GM23338 (cell line): ENCODE data around the gene SLC15A1. TPM values are rescaled to one million over a fixed set of nuclear protein-coding genes. Genes with fewer than 3 reads are reported as not detected.

Source experiments
- ATAC-seq: fragments of 200-7000 bp; cut with Tn5 transposase; 3 replicates; pipeline ENCODE4 v1.9.1; 2020
- DNase-seq: peaks from one replicate; pipeline ENCODE4 v3.0.0-alpha.2; 2015; ENCODE audit warnings: low spot score
- H2AFZ ChIP-seq: fragments of 200-600 bp; sonication (generic); 2 replicates; pipeline ENCODE4 v1.8.0; 2016; ENCODE audit warnings: antibody characterized with exemption, mild to moderate bottlenecking, moderate library complexity
- H3F3A ChIP-seq: fragments of 200-600 bp; sonication (generic); replicated peaks from 2 replicates; pipeline ENCODE4 v1.8.0; 2017; ENCODE audit warnings: antibody characterized with exemption, mixed run types, low read depth
- H3K27ac ChIP-seq: fragments of 200-600 bp; sonication (generic); 2 replicates; pipeline ENCODE4 v1.6.1; 2016; ENCODE audit warnings: low read depth
- H3K27me3 ChIP-seq: fragments of 200-600 bp; sonication (generic); 2 replicates; pipeline ENCODE4 v1.8.0; 2016; ENCODE audit warnings: mild to moderate bottlenecking, mixed run types, moderate library complexity; ENCODE audit not compliant: insufficient read depth
- H3K36me3 ChIP-seq: fragments of 200-600 bp; sonication (generic); 2 replicates; pipeline ENCODE4 v1.8.0; 2016; ENCODE audit warnings: mild to moderate bottlenecking; ENCODE audit not compliant: insufficient read depth
- H3K4me1 ChIP-seq: fragments of 200-600 bp; sonication (generic); 2 replicates; pipeline ENCODE4 v1.8.0; 2016; ENCODE audit warnings: mild to moderate bottlenecking, moderate library complexity; ENCODE audit not compliant: insufficient read depth
- H3K4me2 ChIP-seq: fragments of 200-600 bp; sonication (generic); 2 replicates; pipeline ENCODE4 v1.7.1; 2017; ENCODE audit warnings: mixed run types
- H3K4me3 ChIP-seq: fragments of 200-600 bp; sonication (generic); 2 replicates; pipeline ENCODE4 v1.6.1; 2016; ENCODE audit warnings: mixed run types
- H3K79me2 ChIP-seq: fragments of 200-600 bp; sonication (generic); replicated peaks from 2 replicates; pipeline ENCODE4 v1.8.0; 2017; ENCODE audit warnings: mild to moderate bottlenecking; ENCODE audit not compliant: insufficient read depth
- H3K9me2 ChIP-seq: fragments of 200-600 bp; sonication (generic); 2 replicates; pipeline ENCODE4 v1.8.0; 2017; ENCODE audit not compliant: insufficient read depth
- H4K20me1 ChIP-seq: fragments of 200-600 bp; sonication (generic); replicated peaks from 2 replicates; pipeline ENCODE4 v1.8.0; 2017; ENCODE audit warnings: mild to moderate bottlenecking; ENCODE audit not compliant: insufficient read depth
- H3K27ac Mint-ChIP-seq: 2 replicates; pipeline ENCODE4 v1.8.0; 2020; ENCODE audit warnings: inconsistent platforms, mild to moderate bottlenecking, moderate library complexity, mixed read lengths
- H3K27me3 Mint-ChIP-seq: 3 replicates; pipeline ENCODE4 v1.8.0; 2022; ENCODE audit warnings: low read depth, mild to moderate bottlenecking, moderate library complexity, mixed read lengths, inconsistent platforms; ENCODE audit not compliant: insufficient read depth, poor library complexity
- H3K36me3 Mint-ChIP-seq: 3 replicates; pipeline ENCODE4 v1.8.0; 2021; ENCODE audit warnings: low read depth, mild to moderate bottlenecking, inconsistent platforms, moderate library complexity, mixed read lengths
- H3K4me1 Mint-ChIP-seq: 3 replicates; pipeline ENCODE4 v1.8.0; 2020; ENCODE audit warnings: mild to moderate bottlenecking, inconsistent platforms, mixed read lengths
- H3K4me3 Mint-ChIP-seq: 3 replicates; pipeline ENCODE4 v1.8.0; 2021; ENCODE audit warnings: moderate library complexity, mild to moderate bottlenecking, inconsistent platforms, mixed read lengths
- H3K9me3 Mint-ChIP-seq: 3 replicates; pipeline ENCODE4 v1.8.0; 2020; ENCODE audit warnings: moderate library complexity, mild to moderate bottlenecking, inconsistent platforms, mixed read lengths
- CREB1 ChIP-seq: fragments of 250-450 bp; sonication (Bioruptor Pico); IDR thresholded peaks from 2 replicates; pipeline ENCODE4 v1.5.0; 2020; ENCODE audit warnings: low read depth, mild to moderate bottlenecking, moderate library complexity
- EZH2 ChIP-seq: fragments of 200-600 bp; sonication (generic); IDR thresholded peaks from one replicate; pipeline ENCODE4 v1.8.0; 2017; ENCODE audit warnings: antibody characterized with exemption, mild to moderate bottlenecking, low read depth; ENCODE audit not compliant: unreplicated experiment
- EZH2phosphoT487 ChIP-seq: fragments of 200-600 bp; sonication (generic); IDR thresholded peaks from one replicate; pipeline ENCODE4 v1.8.1; 2018; ENCODE audit warnings: antibody characterized with exemption; ENCODE audit not compliant: unreplicated experiment
- JUNB ChIP-seq: IDR thresholded peaks from one replicate; pipeline ENCODE4 v1.6.1; 2016; ENCODE audit warnings: antibody characterized with exemption; ENCODE audit not compliant: unreplicated experiment
- NANOG ChIP-seq: IDR thresholded peaks from 2 replicates; pipeline ENCODE4 v1.6.1; 2016; ENCODE audit warnings: antibody characterized with exemption, borderline replicate concordance
- POLR2AphosphoS5 ChIP-seq: IDR thresholded peaks from 2 replicates; pipeline ENCODE4 v1.6.1; 2016; ENCODE audit warnings: antibody characterized with exemption, low read depth
- STAT1 ChIP-seq: IDR thresholded peaks from one replicate; pipeline ENCODE4 v1.6.1; 2016; ENCODE audit warnings: antibody characterized with exemption; ENCODE audit not compliant: unreplicated experiment
- ZNF114 ChIP-seq: fragments of 250-450 bp; sonication (Bioruptor Pico); IDR thresholded peaks from 2 replicates; pipeline ENCODE4 v1.5.0; 2020; ENCODE audit warnings: mild to moderate bottlenecking, moderate library complexity
- ZNF331 ChIP-seq: fragments of 250-450 bp; sonication (Bioruptor Pico); IDR thresholded peaks from 2 replicates; pipeline ENCODE4 v1.5.0; 2020; ENCODE audit warnings: low read depth, mild to moderate bottlenecking, moderate library complexity
- polyA plus RNA-seq: library from polyadenylated mRNA; unstranded; fragments of >200 nt; fragmentation: Nextera tagmentation; extraction: Ambion mirVana; gene quantifications from 2 replicates; pipeline ENCODE4 v1.2.1, GENCODE V29; 2016
- total RNA-seq: library from RNA; depleted of rRNA; stranded (reverse); fragments of >200 nt; shearing (Covaris generic); gene quantifications from 2 replicates; pipeline ENCODE4 v1.2.3, GENCODE V29; 2014
- TF ChIP-seq, protein P1 (sequence below), 2 experiments: fragments of 200-600 bp in 1 of 2; sonication (generic) in 1 of 2; conservative IDR thresholded peaks; 2 replicates each; pipeline versions ENCODE4 v1.5.1 to v1.6.1; 2016 to 2017; ENCODE audit warnings: antibody characterized with exemption in 2 of 2, low read depth in 2 of 2, mild to moderate bottlenecking in 2 of 2, moderate library complexity in 1 of 2
- TF ChIP-seq, protein P2 (sequence below): IDR thresholded peaks from 2 replicates; pipeline ENCODE4 v1.6.1; 2016; ENCODE audit warnings: antibody characterized with exemption
- TF ChIP-seq, protein P3 (sequence below): fragments of 250-450 bp; sonication (Bioruptor Pico); IDR thresholded peaks from 2 replicates; pipeline ENCODE4 v1.5.0; 2020; ENCODE audit warnings: mild to moderate bottlenecking, moderate library complexity
- TF ChIP-seq, protein P4 (sequence below): IDR thresholded peaks from one replicate; pipeline ENCODE4 v1.6.1; 2018; ENCODE audit warnings: antibody characterized with exemption; ENCODE audit not compliant: unreplicated experiment

SLC15A1 gene
- total and polyA plus RNA-seq, 2 experiments from 2014 or later: 1.6 to 3.0 TPM

DNA sequence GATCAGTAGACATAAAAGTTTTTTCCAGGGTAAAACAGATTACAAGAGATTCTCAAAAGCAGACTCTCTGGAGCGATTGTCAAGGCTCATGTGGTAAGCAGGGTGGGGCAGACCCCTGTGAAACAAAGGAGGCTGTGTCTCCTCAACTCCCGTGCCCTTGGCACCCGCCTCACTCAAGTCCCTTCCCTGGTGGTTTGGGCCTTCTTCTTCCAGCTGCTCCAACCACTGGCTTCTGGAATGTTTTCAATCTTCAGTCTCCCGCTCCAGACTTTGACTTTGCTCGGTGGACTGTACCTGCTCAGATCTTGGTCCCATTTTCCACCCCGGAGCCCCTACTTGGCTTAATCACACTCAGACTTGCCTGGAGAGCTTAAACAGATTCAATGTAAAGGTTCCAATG is 100.7 kb downstream of the SLC15A1 start:
- H3K27ac ChIP-seq: no peak overlapping the region
- H3K4me1 ChIP-seq: no peaks in the 10 kb centered on the region
- no peaks in the 10 kb centered on the region for H3K27me3 ChIP-seq
- Mint-ChIP-seq H3K27me3 (peaks cover 5% of the 10 kb centered on the region), H3K9me3 (no peaks in the 10 kb centered on the region), H3K4me1 (peaks cover 2% of the 10 kb centered on the region), H3K27ac (no peak overlapping the region), H3K36me3 (no peaks in the 10 kb centered on the region), H3K4me3 (no peak overlapping the region)
- H2AFZ ChIP-seq: no peak overlapping the region
- TF ChIP-seq, protein P1, sequence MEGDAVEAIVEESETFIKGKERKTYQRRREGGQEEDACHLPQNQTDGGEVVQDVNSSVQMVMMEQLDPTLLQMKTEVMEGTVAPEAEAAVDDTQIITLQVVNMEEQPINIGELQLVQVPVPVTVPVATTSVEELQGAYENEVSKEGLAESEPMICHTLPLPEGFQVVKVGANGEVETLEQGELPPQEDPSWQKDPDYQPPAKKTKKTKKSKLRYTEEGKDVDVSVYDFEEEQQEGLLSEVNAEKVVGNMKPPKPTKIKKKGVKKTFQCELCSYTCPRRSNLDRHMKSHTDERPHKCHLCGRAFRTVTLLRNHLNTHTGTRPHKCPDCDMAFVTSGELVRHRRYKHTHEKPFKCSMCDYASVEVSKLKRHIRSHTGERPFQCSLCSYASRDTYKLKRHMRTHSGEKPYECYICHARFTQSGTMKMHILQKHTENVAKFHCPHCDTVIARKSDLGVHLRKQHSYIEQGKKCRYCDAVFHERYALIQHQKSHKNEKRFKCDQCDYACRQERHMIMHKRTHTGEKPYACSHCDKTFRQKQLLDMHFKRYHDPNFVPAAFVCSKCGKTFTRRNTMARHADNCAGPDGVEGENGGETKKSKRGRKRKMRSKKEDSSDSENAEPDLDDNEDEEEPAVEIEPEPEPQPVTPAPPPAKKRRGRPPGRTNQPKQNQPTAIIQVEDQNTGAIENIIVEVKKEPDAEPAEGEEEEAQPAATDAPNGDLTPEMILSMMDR (conservative IDR thresholded peaks at IDR 0.05; ENCODE audit: low read depth in 2 of 2): no peak
- TF ChIP-seq ZNF114 (no peak), ZNF331 (CRISPR knock-in tag) (no peak), EZH2phosphoT487 (no peak), CREB1 (CRISPR knock-in tag) (no peak), EZH2 (no peak), JUNB (no peak), POLR2AphosphoS5 (no peak), STAT1 (no peak), NANOG (no peak)
- TF ChIP-seq, protein P2, sequence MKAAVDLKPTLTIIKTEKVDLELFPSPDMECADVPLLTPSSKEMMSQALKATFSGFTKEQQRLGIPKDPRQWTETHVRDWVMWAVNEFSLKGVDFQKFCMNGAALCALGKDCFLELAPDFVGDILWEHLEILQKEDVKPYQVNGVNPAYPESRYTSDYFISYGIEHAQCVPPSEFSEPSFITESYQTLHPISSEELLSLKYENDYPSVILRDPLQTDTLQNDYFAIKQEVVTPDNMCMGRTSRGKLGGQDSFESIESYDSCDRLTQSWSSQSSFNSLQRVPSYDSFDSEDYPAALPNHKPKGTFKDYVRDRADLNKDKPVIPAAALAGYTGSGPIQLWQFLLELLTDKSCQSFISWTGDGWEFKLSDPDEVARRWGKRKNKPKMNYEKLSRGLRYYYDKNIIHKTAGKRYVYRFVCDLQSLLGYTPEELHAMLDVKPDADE: no peak
- TF ChIP-seq, protein P3, sequence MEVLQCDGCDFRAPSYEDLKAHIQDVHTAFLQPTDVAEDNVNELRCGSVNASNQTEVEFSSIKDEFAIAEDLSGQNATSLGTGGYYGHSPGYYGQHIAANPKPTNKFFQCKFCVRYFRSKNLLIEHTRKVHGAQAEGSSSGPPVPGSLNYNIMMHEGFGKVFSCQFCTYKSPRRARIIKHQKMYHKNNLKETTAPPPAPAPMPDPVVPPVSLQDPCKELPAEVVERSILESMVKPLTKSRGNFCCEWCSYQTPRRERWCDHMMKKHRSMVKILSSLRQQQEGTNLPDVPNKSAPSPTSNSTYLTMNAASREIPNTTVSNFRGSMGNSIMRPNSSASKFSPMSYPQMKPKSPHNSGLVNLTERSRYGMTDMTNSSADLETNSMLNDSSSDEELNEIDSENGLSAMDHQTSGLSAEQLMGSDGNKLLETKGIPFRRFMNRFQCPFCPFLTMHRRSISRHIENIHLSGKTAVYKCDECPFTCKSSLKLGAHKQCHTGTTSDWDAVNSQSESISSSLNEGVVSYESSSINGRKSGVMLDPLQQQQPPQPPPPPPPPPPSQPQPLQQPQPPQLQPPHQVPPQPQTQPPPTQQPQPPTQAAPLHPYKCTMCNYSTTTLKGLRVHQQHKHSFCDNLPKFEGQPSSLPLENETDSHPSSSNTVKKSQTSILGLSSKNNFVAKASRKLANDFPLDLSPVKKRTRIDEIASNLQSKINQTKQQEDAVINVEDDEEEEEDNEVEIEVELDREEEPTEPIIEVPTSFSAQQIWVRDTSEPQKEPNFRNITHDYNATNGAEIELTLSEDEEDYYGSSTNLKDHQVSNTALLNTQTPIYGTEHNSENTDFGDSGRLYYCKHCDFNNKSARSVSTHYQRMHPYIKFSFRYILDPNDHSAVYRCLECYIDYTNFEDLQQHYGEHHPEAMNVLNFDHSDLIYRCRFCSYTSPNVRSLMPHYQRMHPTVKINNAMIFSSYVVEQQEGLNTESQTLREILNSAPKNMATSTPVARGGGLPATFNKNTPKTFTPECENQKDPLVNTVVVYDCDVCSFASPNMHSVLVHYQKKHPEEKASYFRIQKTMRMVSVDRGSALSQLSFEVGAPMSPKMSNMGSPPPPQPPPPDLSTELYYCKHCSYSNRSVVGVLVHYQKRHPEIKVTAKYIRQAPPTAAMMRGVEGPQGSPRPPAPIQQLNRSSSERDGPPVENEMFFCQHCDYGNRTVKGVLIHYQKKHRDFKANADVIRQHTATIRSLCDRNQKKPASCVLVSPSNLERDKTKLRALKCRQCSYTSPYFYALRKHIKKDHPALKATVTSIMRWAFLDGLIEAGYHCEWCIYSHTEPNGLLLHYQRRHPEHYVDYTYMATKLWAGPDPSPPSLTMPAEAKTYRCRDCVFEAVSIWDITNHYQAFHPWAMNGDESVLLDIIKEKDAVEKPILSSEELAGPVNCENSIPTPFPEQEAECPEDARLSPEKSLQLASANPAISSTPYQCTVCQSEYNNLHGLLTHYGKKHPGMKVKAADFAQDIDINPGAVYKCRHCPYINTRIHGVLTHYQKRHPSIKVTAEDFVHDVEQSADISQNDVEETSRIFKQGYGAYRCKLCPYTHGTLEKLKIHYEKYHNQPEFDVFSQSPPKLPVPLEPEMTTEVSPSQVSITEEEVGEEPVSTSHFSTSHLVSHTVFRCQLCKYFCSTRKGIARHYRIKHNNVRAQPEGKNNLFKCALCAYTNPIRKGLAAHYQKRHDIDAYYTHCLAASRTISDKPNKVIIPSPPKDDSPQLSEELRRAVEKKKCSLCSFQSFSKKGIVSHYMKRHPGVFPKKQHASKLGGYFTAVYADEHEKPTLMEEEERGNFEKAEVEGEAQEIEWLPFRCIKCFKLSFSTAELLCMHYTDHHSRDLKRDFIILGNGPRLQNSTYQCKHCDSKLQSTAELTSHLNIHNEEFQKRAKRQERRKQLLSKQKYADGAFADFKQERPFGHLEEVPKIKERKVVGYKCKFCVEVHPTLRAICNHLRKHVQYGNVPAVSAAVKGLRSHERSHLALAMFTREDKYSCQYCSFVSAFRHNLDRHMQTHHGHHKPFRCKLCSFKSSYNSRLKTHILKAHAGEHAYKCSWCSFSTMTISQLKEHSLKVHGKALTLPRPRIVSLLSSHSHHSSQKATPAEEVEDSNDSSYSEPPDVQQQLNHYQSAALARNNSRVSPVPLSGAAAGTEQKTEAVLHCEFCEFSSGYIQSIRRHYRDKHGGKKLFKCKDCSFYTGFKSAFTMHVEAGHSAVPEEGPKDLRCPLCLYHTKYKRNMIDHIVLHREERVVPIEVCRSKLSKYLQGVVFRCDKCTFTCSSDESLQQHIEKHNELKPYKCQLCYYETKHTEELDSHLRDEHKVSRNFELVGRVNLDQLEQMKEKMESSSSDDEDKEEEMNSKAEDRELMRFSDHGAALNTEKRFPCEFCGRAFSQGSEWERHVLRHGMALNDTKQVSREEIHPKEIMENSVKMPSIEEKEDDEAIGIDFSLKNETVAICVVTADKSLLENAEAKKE (CRISPR knock-in tag): no peak
- TF ChIP-seq, protein P4, sequence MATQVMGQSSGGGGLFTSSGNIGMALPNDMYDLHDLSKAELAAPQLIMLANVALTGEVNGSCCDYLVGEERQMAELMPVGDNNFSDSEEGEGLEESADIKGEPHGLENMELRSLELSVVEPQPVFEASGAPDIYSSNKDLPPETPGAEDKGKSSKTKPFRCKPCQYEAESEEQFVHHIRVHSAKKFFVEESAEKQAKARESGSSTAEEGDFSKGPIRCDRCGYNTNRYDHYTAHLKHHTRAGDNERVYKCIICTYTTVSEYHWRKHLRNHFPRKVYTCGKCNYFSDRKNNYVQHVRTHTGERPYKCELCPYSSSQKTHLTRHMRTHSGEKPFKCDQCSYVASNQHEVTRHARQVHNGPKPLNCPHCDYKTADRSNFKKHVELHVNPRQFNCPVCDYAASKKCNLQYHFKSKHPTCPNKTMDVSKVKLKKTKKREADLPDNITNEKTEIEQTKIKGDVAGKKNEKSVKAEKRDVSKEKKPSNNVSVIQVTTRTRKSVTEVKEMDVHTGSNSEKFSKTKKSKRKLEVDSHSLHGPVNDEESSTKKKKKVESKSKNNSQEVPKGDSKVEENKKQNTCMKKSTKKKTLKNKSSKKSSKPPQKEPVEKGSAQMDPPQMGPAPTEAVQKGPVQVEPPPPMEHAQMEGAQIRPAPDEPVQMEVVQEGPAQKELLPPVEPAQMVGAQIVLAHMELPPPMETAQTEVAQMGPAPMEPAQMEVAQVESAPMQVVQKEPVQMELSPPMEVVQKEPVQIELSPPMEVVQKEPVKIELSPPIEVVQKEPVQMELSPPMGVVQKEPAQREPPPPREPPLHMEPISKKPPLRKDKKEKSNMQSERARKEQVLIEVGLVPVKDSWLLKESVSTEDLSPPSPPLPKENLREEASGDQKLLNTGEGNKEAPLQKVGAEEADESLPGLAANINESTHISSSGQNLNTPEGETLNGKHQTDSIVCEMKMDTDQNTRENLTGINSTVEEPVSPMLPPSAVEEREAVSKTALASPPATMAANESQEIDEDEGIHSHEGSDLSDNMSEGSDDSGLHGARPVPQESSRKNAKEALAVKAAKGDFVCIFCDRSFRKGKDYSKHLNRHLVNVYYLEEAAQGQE: no peak
- no peaks in the 10 kb centered on the region for H4K20me1 ChIP-seq
- no peaks in the 10 kb centered on the region for H3F3A ChIP-seq
- no peak overlapping the region for H3K4me3 ChIP-seq
- no peak for ATAC-seq
- no peak overlapping the region for H3K4me2 ChIP-seq
- no peaks in the 10 kb centered on the region for H3K79me2 ChIP-seq
- H3K9me2 ChIP-seq: no peaks in the 10 kb centered on the region
- no peak for DNase-seq
- no peaks in the 10 kb centered on the region for H3K36me3 ChIP-seq
